H1 (cell line): ENCODE measurements around the gene CRYBG3. TPM values are rescaled to one million over a fixed set of nuclear protein-coding genes. Genes with fewer than 3 reads are reported as not detected.
A peak's percentile ranks its signal among the peaks of the same experiment; 100 is the strongest.

Source experiments
- CTCF ChIA-PET: fragments of 300-600 bp; sonication (Branson Sonifier 250); formaldehyde crosslinking; loops from one replicate; lab custom pipeline; 2021; ENCODE audit not compliant: partially characterized antibody; lab: Charles Lee
- POLR2A ChIA-PET: fragments of 300-600 bp; sonication (Branson Sonifier 250); formaldehyde crosslinking; loops from one replicate; lab custom pipeline; 2021; ENCODE audit warnings: inconsistent platforms; ENCODE audit not compliant: partially characterized antibody; lab: Charles Lee
- DNase-seq, 2 experiments: peaks; one replicate each; pipeline versions ENCODE4 v3.0.0 to v3.0.0-alpha.2; 2010 to 2022; ENCODE audit warnings: low spot score in 2 of 2, low read depth in 1 of 2, mixed read lengths in 1 of 2
- FAIRE-seq: peaks from 2 replicates; lab custom pipeline; 2011; peaks lifted over from hg19 to GRCh38; lab: Jason Lieb, UNC
- H2AFZ ChIP-seq: 2 replicates; pipeline ENCODE4 v1.8.1; 2012; ENCODE audit warnings: low read length, inconsistent platforms
- H2AK5ac ChIP-seq: 2 replicates; pipeline ENCODE4 v1.6.1; 2013; ENCODE audit warnings: low read depth, low read length
- H2BK120ac ChIP-seq: replicated peaks from 2 replicates; pipeline ENCODE3; 2013; ENCODE audit warnings: low read depth, low read length, inconsistent platforms
- H2BK12ac ChIP-seq: 2 replicates; pipeline ENCODE4 v1.6.1; 2013; ENCODE audit warnings: low read depth, low read length
- H2BK15ac ChIP-seq: 2 replicates; pipeline ENCODE4 v1.6.1; 2013; ENCODE audit warnings: low read length
- H2BK20ac ChIP-seq: 2 replicates; pipeline ENCODE4 v1.6.1; 2013; ENCODE audit warnings: low read length
- H2BK5ac ChIP-seq: 2 replicates; pipeline ENCODE4 v1.6.1; 2013; ENCODE audit warnings: low read depth, low read length
- H3K14ac ChIP-seq: 2 replicates; pipeline ENCODE4 v1.6.1; 2013; ENCODE audit warnings: inconsistent platforms; ENCODE audit not compliant: insufficient read length
- H3K18ac ChIP-seq: 2 replicates; pipeline ENCODE4 v1.6.1; 2013; ENCODE audit warnings: low read length; ENCODE audit errors: extremely low read depth
- H3K23ac ChIP-seq: 2 replicates; pipeline ENCODE4 v1.6.1; 2013; ENCODE audit warnings: inconsistent platforms; ENCODE audit not compliant: insufficient read length
- H3K23me2 ChIP-seq: 2 replicates; pipeline ENCODE4 v1.6.1; 2013; ENCODE audit warnings: low read depth, low read length
- H3K27ac ChIP-seq: 2 replicates; pipeline ENCODE4 v1.6.1; 2011; ENCODE audit warnings: low read depth, low read length, inconsistent platforms
- H3K27me3 ChIP-seq, 4 experiments: replicated peaks in 1 of 4; 1 replicate in 1 of 4; 2 replicates in 3 of 4; pipeline versions ENCODE4 v1.6.1 to v1.8.1; 2011 to 2013; ENCODE audit warnings: low read length in 3 of 4, mild to moderate bottlenecking in 3 of 4, inconsistent platforms in 2 of 4, mixed read lengths in 2 of 4, moderate library complexity in 1 of 4; ENCODE audit not compliant: control insufficient read depth in 3 of 4, insufficient read depth in 3 of 4; ENCODE audit errors: extremely low read depth in 1 of 4
- H3K36me3 ChIP-seq, 4 experiments: 2 replicates each; pipeline versions ENCODE4 v1.6.1 to v1.8.1; 2011 to 2013; ENCODE audit warnings: mild to moderate bottlenecking in 4 of 4, low read length in 3 of 4, moderate library complexity in 2 of 4, control low read depth in 1 of 4, inconsistent platforms in 1 of 4; ENCODE audit not compliant: insufficient read depth in 4 of 4, control insufficient read depth in 2 of 4
- H3K4ac ChIP-seq: replicated peaks from 2 replicates; pipeline ENCODE3; 2013; ENCODE audit warnings: low read length, low read depth, mixed read lengths, inconsistent platforms; ENCODE audit not compliant: insufficient read length
- H3K4me1 ChIP-seq, 4 experiments: replicated peaks in 1 of 4; 1 replicate in 1 of 4; 2 replicates in 3 of 4; pipeline versions ENCODE4 v1.6.1 to v1.8.1; 2011 to 2013; ENCODE audit warnings: low read length in 3 of 4, inconsistent platforms in 2 of 4, mixed read lengths in 1 of 4; ENCODE audit not compliant: insufficient read depth in 4 of 4, control insufficient read depth in 3 of 4
- H3K4me2 ChIP-seq, 2 experiments: 2 replicates each; pipeline versions ENCODE4 v1.6.1 to v1.8.1; 2011 to 2013; ENCODE audit warnings: low read depth in 2 of 2, low read length in 2 of 2, control low read depth in 1 of 2, inconsistent platforms in 1 of 2, mild to moderate bottlenecking in 1 of 2; ENCODE audit not compliant: insufficient read depth in 1 of 2
- H3K4me3 ChIP-seq, 4 experiments: fragments of 200-600, 300-600 bp in 1 of 4; sonication (generic), shearing (Covaris generic), sonication (Bioruptor Twin) in 1 of 4; 2 replicates each; pipeline versions ENCODE4 v1.5.1 to v1.8.1; 2011 to 2016; ENCODE audit warnings: low read length in 4 of 4, low read depth in 3 of 4, control low read depth in 2 of 4, inconsistent platforms in 2 of 4, mild to moderate bottlenecking in 2 of 4, mixed read lengths in 1 of 4, moderate library complexity in 1 of 4; ENCODE audit not compliant: insufficient read depth in 2 of 4; ENCODE audit errors: extremely low read depth in 1 of 4
- H3K56ac ChIP-seq: replicated peaks from 2 replicates; pipeline ENCODE3; 2013; ENCODE audit warnings: low read depth, mild to moderate bottlenecking, mixed read lengths, low read length, inconsistent platforms; ENCODE audit not compliant: insufficient read length
- H3K79me1 ChIP-seq: 2 replicates; pipeline ENCODE4 v1.6.1; 2013; ENCODE audit warnings: low read depth, low read length, control low read depth
- H3K79me2 ChIP-seq, 2 experiments: 2 replicates each; pipeline versions ENCODE4 v1.6.1 to v1.8.1; 2012 to 2013; ENCODE audit warnings: low read length in 2 of 2, mild to moderate bottlenecking in 2 of 2, inconsistent platforms in 1 of 2; ENCODE audit not compliant: insufficient read depth in 2 of 2, control insufficient read depth in 1 of 2
- H3K9ac ChIP-seq, 4 experiments: replicated peaks in 1 of 4; 1 replicate in 1 of 4; 2 replicates in 3 of 4; pipeline versions ENCODE4 v1.6.1 to v1.8.1; 2011 to 2013; ENCODE audit warnings: low read depth in 3 of 4, low read length in 3 of 4, control low read depth in 2 of 4, mild to moderate bottlenecking in 2 of 4, moderate library complexity in 2 of 4, inconsistent platforms in 1 of 4; ENCODE audit errors: extremely low read depth in 1 of 4
- H3K9me3 ChIP-seq, 2 experiments: 2 replicates each; pipeline versions ENCODE4 v1.6.1 to v1.8.1; 2012 to 2013; ENCODE audit warnings: mild to moderate bottlenecking in 2 of 2, moderate library complexity in 2 of 2, control low read depth in 1 of 2, inconsistent platforms in 1 of 2, low read depth in 1 of 2, low read length in 1 of 2, mixed read lengths in 1 of 2; ENCODE audit not compliant: insufficient read depth in 2 of 2
- H4K20me1 ChIP-seq, 2 experiments: replicated peaks in 1 of 2; 2 replicates each; pipeline versions ENCODE3 to v1.8.1; 2011 to 2013; ENCODE audit warnings: inconsistent platforms in 2 of 2, low read length in 2 of 2, mild to moderate bottlenecking in 1 of 2; ENCODE audit not compliant: insufficient read depth in 2 of 2, control insufficient read depth in 1 of 2
- H4K5ac ChIP-seq: 2 replicates; pipeline ENCODE4 v1.6.1; 2013; ENCODE audit warnings: low read length, low read depth, mixed read lengths, inconsistent platforms; ENCODE audit not compliant: insufficient read length
- H4K8ac ChIP-seq: 2 replicates; pipeline ENCODE4 v1.8.0; 2013; ENCODE audit warnings: mild to moderate bottlenecking, moderate library complexity, low read length, inconsistent platforms; ENCODE audit not compliant: insufficient read depth; ENCODE audit errors: extremely low read depth
- H4K91ac ChIP-seq: replicated peaks from 2 replicates; pipeline ENCODE3; 2013; ENCODE audit warnings: low read length, mixed read lengths, inconsistent platforms; ENCODE audit not compliant: insufficient read length
- CBX5 ChIP-seq: fragments of 300-800, 300-1000 bp; sonication (generic); IDR thresholded peaks from 2 replicates; pipeline ENCODE4 v1.7.1; 2016; ENCODE audit warnings: antibody characterized with exemption, low read length, low read depth
- CREB1 ChIP-seq: IDR thresholded peaks from 2 replicates; pipeline ENCODE4 v1.6.1; 2012; ENCODE audit warnings: inconsistent platforms
- E2F6 ChIP-seq: IDR thresholded peaks from 2 replicates; pipeline ENCODE4 v1.6.1; 2012; ENCODE audit warnings: inconsistent platforms
- KDM4A ChIP-seq: IDR thresholded peaks from one replicate; pipeline ENCODE4 v1.7.1; 2012; ENCODE audit warnings: low read depth, mild to moderate bottlenecking, moderate library complexity, low read length, inconsistent platforms; ENCODE audit not compliant: severe bottlenecking
- RBBP5 ChIP-seq: IDR thresholded peaks from 2 replicates; pipeline ENCODE4 v1.7.1; 2012; ENCODE audit warnings: low read depth, mild to moderate bottlenecking, inconsistent platforms, low read length, moderate library complexity, borderline replicate concordance
- SIN3A ChIP-seq, 2 experiments: IDR thresholded peaks in 1 of 2; conservative IDR thresholded peaks in 1 of 2; 2 replicates each; pipeline ENCODE4 v1.6.1; 2011 to 2012; ENCODE audit warnings: low read length in 2 of 2, improper control_type of control experiment in 1 of 2, low read depth in 1 of 2, mild to moderate bottlenecking in 1 of 2
- SP1 ChIP-seq: IDR thresholded peaks from 2 replicates; pipeline ENCODE4 v1.6.1; 2011; ENCODE audit warnings: low read depth, low read length
- TAF7 ChIP-seq: optimal IDR thresholded peaks from 2 replicates; pipeline ENCODE3; 2011; ENCODE audit warnings: low read depth, mild to moderate bottlenecking, inconsistent platforms, low read length, moderate library complexity, borderline replicate concordance
- TCF12 ChIP-seq: IDR thresholded peaks from 2 replicates; pipeline ENCODE4 v1.6.1; 2011; ENCODE audit warnings: low read depth, mild to moderate bottlenecking, low read length
- TEAD4 ChIP-seq: IDR thresholded peaks from 2 replicates; pipeline ENCODE4 v1.6.1; 2012; ENCODE audit warnings: low read depth, low read length, inconsistent platforms, mixed read lengths
- WGBS, 2 experiments: shearing (Covaris generic) in 1 of 2; methylation state at CpG; one replicate each; pipeline versions ENCODE4 v1.1.6 to v1.1.7; 2013 to 2015; ENCODE audit warnings: low lambda C conversion rate in 2 of 2, mixed read lengths in 2 of 2, inconsistent platforms in 1 of 2, low coverage in 1 of 2, missing lambda C conversion rate in 1 of 2; ENCODE audit not compliant: insufficient replicate concordance in 2 of 2, insufficient coverage in 1 of 2, insufficient read length in 1 of 2; ENCODE audit errors: extremely low coverage in 1 of 2, missing lambda C conversion rate in 1 of 2; 5-methylcytosine and 5-hydroxymethylcytosine counted together
- polyA plus RNA-seq, 7 experiments: library from polyadenylated mRNA; depleted of rRNA in 3 of 7; stranded (reverse) in 5 of 7; unstranded in 2 of 7; fragments of >200 nt in 5 of 7; fragments of 200-250 nt in 2 of 7; gene quantifications; 1 replicate in 5 of 7; 2 replicates in 1 of 7; 4 replicates in 1 of 7; pipeline versions ENCODE4 v1.2.1 to v1.2.3, GENCODE V29; 2011 to 2013; ENCODE audit warnings: missing spikeins in 2 of 7, mixed read lengths in 2 of 7
- total RNA-seq: library from RNA; stranded (reverse); fragmentation: NEBNext Ultra II Directional; extraction: Animal tissue kit (Norgen Biotek cat#: 25700); gene quantifications from 2 replicates; pipeline ENCODE4 v1.2.1, GENCODE V29; 2021

CRYBG3 gene
- total and polyA plus RNA-seq, 2 of the 8 experiments (the other 6 are each of a cell fraction or from before 2014, with no cell fraction given), result 2.1 to 8.0 TPM

DNA sequence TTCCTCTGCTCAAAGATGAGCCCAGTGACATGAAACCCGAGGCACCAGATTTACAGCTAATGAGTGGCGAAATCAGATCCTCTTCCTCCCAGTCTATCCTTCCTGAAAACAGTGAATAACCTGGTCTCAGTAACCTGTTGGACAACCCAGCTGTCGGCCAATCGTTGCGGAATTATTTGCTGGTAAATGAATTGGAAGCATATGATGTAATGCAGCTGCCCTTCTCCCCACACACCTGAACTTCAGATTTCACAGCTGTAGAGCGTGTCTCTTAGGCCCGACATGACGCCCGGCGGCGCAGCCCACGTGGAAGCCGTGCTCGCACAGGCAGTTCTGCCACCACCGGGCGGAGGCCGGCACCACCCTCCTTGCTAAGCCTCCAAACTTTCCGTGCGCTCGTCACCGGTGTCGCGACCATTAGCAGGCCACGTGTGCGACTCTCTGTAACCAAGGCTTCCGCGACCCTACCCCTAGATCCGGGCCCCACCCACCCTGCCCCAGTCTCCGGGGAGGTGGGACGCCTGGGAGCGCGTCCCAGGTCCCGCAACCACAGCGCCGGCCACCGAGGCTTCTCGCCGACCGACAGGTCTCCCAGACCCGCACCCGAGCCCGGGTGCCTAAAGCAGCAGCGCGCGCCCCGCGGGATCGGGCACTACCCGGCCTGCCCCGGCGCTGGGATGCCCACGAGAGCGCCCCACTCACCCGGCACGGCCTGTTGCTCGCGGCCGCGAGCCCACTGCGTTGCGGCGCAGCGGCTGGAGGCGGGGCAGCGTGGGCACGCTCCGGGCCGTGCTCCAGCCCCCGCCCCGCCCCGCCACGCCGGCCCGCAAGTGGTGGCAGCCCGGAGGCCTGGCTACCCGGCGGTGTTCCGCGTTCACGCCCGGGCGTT lies 150.1 kb downstream of the CRYBG3 start, which contains the start of gene RIOX2:
Gene RIOX2 (minus strand): TSS at position 753 of the 889 bp plus-strand sequence. CDS start 4,838 bp downstream, outside the sequence.
- no peak within 1 kb of the TSS for H4K5ac ChIP-seq
- no peaks in the 10 kb centered on the region; a peak in 1 of 8 replicates for H3K36me3 ChIP-seq
- H3K27ac ChIP-seq, result no peak within 1 kb of the TSS
- H3K79me1 ChIP-seq, result peaks cover 2% of the 10 kb centered on the region; the same call in 1 of the 2 replicates
- peak within 1 kb of the TSS; percentile 64 to 72 for H3K4me2 ChIP-seq
- 0 out of 7 replicates have a peak, but pooled peaks cover 0 to 2% (median 0%) of the 10 kb centered on the region in 4 experiments for H3K4me1 ChIP-seq
- H3K14ac ChIP-seq, result no peak within 1 kb of the TSS
- H3K9ac ChIP-seq, result peak within 1 kb of the TSS; percentile 23 to 67 (median 41); a peak in 4 of 7 replicates
- DNase-seq, result peak in 1 of 2 experiments; percentile 73
- no peak within 1 kb of the TSS for H2BK15ac ChIP-seq
- H2BK5ac ChIP-seq, result no peak within 1 kb of the TSS
- no peak within 1 kb of the TSS for H3K56ac ChIP-seq
- no peak within 1 kb of the TSS for H2BK20ac ChIP-seq
- no peak for FAIRE-seq
- H3K79me2 ChIP-seq, result no peaks in the 10 kb centered on the region
- ChIA-PET CTCF (interaction anchor here (0.9 to 1.9 kb wide), 8 partner anchors 17 to 179 kb away, joined by 3 to 11 read pairs (median 3); no protein-coding TSS in a partner anchor), POLR2A (interaction anchor here (1.0 to 1.2 kb wide), 2 partner anchors 21 to 150 kb away, joined by 3 to 4 read pairs; partner anchors contain the start of gene CRYBG3)
- WGBS, 2 experiments, result 45% methylated on average over 10 of the region's 82 CpGs; no CpG with 5 or more reads in 1 of the 2 experiments
- H3K4me3 ChIP-seq, result peak within 1 kb of the TSS; percentile 41 to 64 (median 54)
- peak within 1 kb of the TSS; percentile 38; the same call in 1 of the 2 replicates for H3K18ac ChIP-seq
- no peak within 1 kb of the TSS for H3K23ac ChIP-seq
- no peak within 1 kb of the TSS for H2AK5ac ChIP-seq
- H2AFZ ChIP-seq, result peak within 1 kb of the TSS; percentile 66
- no peak within 1 kb of the TSS for H2BK120ac ChIP-seq
- H4K8ac ChIP-seq, result peak within 1 kb of the TSS; percentile 88
- H4K91ac ChIP-seq, result no peak within 1 kb of the TSS
- no peak within 1 kb of the TSS for H2BK12ac ChIP-seq
- H3K27me3 ChIP-seq, result no peaks in the 10 kb centered on the region
- no peaks in the 10 kb centered on the region for H3K9me3 ChIP-seq
- H3K4ac ChIP-seq, result no peak within 1 kb of the TSS
- H4K20me1 ChIP-seq, result no peaks in the 10 kb centered on the region
- H3K23me2 ChIP-seq, result peaks cover 4% of the 10 kb centered on the region; the same call in 1 of the 2 replicates
- TF ChIP-seq CBX5 (no peak), TEAD4 (no peak), TCF12 (no peak), TAF7 (no peak), E2F6 (peak; percentile 43), RBBP5 (peak; percentile 63; the same call in 1 of the 2 replicates), SP1 (no peak), KDM4A (peak; percentile 47), SIN3A (conservative IDR thresholded peaks at IDR 0.05 in 1 of 2, IDR thresholded peaks at IDR 0.05 in 1 of 2; ENCODE audit: low read depth in 1 of 2, low read length in 2 of 2) (0 out of 4 replicates have a peak, but pooled peaks of 1 of the 2 experiments have one; percentile 20), CREB1 (peak; percentile 71)
